ENCODE measurements around the gene ZBTB44. TPM values are rescaled to one million over a fixed set of nuclear protein-coding genes. Genes with fewer than 3 reads are reported as not detected.
A peak's percentile ranks its signal among the peaks of the same experiment; 100 is the strongest.

Gene ZBTB44
- total and polyA plus RNA-seq, 11 donors, result 9.7 to 56.3 (median 37.2) TPM

DNA sequence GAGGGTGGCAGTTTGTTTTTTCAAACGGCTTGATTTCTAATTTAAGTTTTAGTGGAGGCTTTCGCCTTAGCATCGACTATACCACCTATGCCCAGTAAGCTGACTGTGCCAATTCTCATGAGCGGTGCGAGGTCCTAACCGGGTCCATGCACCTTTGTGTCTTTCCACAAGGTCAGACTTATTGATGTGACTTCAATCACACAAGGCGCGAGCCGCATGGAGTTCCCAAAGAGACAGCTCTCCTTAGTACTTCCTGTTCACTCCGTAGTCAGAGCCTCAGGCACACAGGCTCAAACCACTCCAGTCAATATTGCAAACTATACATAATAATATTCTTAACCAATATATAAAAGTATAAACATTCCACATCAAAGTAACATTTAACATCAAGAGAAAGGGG lies 136.9 kb downstream of the ZBTB44 start:
- H3K36me3 ChIP-seq, result no peaks in the 10 kb centered on the region
- no peak overlapping the region for H3K4me3 ChIP-seq
- ATAC-seq, result no peak
- WGBS, 4 donors, result 87 to 91% (median 90%) methylated on average over 10 of the region's 10 CpGs
- intact Hi-C loops (cut with DNase I), result no loop called here
- H3K27me3 ChIP-seq, result no peaks in the 10 kb centered on the region
- TF ChIP-seq, protein P1, sequence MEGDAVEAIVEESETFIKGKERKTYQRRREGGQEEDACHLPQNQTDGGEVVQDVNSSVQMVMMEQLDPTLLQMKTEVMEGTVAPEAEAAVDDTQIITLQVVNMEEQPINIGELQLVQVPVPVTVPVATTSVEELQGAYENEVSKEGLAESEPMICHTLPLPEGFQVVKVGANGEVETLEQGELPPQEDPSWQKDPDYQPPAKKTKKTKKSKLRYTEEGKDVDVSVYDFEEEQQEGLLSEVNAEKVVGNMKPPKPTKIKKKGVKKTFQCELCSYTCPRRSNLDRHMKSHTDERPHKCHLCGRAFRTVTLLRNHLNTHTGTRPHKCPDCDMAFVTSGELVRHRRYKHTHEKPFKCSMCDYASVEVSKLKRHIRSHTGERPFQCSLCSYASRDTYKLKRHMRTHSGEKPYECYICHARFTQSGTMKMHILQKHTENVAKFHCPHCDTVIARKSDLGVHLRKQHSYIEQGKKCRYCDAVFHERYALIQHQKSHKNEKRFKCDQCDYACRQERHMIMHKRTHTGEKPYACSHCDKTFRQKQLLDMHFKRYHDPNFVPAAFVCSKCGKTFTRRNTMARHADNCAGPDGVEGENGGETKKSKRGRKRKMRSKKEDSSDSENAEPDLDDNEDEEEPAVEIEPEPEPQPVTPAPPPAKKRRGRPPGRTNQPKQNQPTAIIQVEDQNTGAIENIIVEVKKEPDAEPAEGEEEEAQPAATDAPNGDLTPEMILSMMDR (IDR thresholded peaks at IDR 0.05), result no peak
- no peak for TF ChIP-seq POLR2A (IDR thresholded peaks at IDR 0.05)
- H3K9me3 ChIP-seq, result peaks cover 0 to 13% (median 0%) of the 10 kb centered on the region in 12 donors
- DNase-seq, result no peak
- peaks cover 4 to 50% (median 33%) of the 10 kb centered on the region in 12 donors for H3K4me1 ChIP-seq
- H3K27ac ChIP-seq, result peak overlapping the region in 2 of 12 donors; percentile 39 to 67

Other genes with a start within 250 kb of the ZBTB44 start
- gene APLP2, start 245.0 kb downstream of the ZBTB44 start, total RNA-seq, result 100 to 1,000 TPM; 215 to 423 (median 334) TPM
- 100 to 1,000 TPM; 121 to 222 TPM for gene APLP2, start 245.0 kb downstream of the ZBTB44 start, polyA plus RNA-seq
- gene ST14, start 155.1 kb downstream of the ZBTB44 start, total RNA-seq, result 10 to 100 TPM in 1 of 9 donors, 1 to 10 TPM in 4, under 1 TPM in 4; 0.37 to 13.0 (median 1.3) TPM
- gene ST14, start 155.1 kb downstream of the ZBTB44 start, polyA plus RNA-seq, result 1 to 10 TPM in 1 of 2 donors, under 1 TPM in 1; 0.61 to 1.4 TPM
- 1 to 10 TPM in 4 of 9 donors, under 1 TPM in 5; 0.12 to 2.8 (median 0.87) TPM for gene ADAMTS8, start 113.7 kb upstream of the ZBTB44 start, total RNA-seq
- 1 to 10 TPM in 1 of 2 donors, under 1 TPM in 1; 0.30 to 1.7 TPM for gene ADAMTS8, start 113.7 kb upstream of the ZBTB44 start, polyA plus RNA-seq
- gene ADAMTS15, start 133.7 kb upstream of the ZBTB44 start, total RNA-seq, result 10 to 100 TPM in 8 of 9 donors, 1 to 10 TPM in 1; 5.3 to 36.5 (median 16.7) TPM
- 10 to 100 TPM; 11.4 to 71.0 TPM for gene ADAMTS15, start 133.7 kb upstream of the ZBTB44 start, polyA plus RNA-seq